ENCODE results near the gene NCKAP1. TPM values are rescaled to one million over a fixed set of nuclear protein-coding genes. Genes with fewer than 3 reads are reported as not detected.
"Not testable (repeated sequence)": the region's sequence is repeated elsewhere in the genome, so short reads cannot be mapped to it uniquely, and the experiment has no call there.

The NCKAP1 gene
- polyA plus RNA-seq, 2 donors = 46.7 to 82.0 TPM

GRCh38 chr2:182980652-182981051 is 57.6 kb downstream of the NCKAP1 start:
- H3K36me3 ChIP-seq (ENCODE audit: control insufficient read depth in 2 of 2, insufficient read depth in 2 of 2, low read length in 1 of 2) = no peaks in the 10 kb centered on the region
- 97% methylated on average over 1 of the region's 1 CpG for WGBS, 2 donors

GRCh38 chr2:182980115-182980514 is 58.1 kb downstream of the NCKAP1 start:
- H3K4me3 ChIP-seq (ENCODE audit: low read depth in 1 of 2, low read length in 2 of 2) = no peak overlapping the region
- no peaks in the 10 kb centered on the region for H3K4me1 ChIP-seq (ENCODE audit: control insufficient read depth in 2 of 2, insufficient read depth in 2 of 2, low read length in 1 of 2)
- H3K27ac ChIP-seq (ENCODE audit: low read depth in 2 of 2, low read length in 1 of 2) = no peak overlapping the region
- H3K9me3 ChIP-seq (ENCODE audit: control insufficient read depth in 2 of 2, insufficient read depth in 1 of 2, low read depth in 1 of 2, low read length in 1 of 2) = no peaks in the 10 kb centered on the region
- no peaks in the 10 kb centered on the region for H3K27me3 ChIP-seq (ENCODE audit: control insufficient read depth in 1 of 2, insufficient read depth in 2 of 2, low read length in 2 of 2)
- no peaks in the 10 kb centered on the region for H3K36me3 ChIP-seq (ENCODE audit: control insufficient read depth in 2 of 2, insufficient read depth in 2 of 2, low read length in 1 of 2)

More at GRCh38 chr2:182980652-182981051, 57.6 kb downstream of the NCKAP1 start:
- Histone ChIP-seq H3K4me1 (ENCODE audit: control insufficient read depth in 2 of 2, insufficient read depth in 2 of 2, low read length in 1 of 2) (no peaks in the 10 kb centered on the region), H3K4me3 (ENCODE audit: low read depth in 1 of 2, low read length in 2 of 2) (no peak overlapping the region), H3K27ac (ENCODE audit: low read depth in 2 of 2, low read length in 1 of 2) (no peak overlapping the region), H3K9me3 (ENCODE audit: control insufficient read depth in 2 of 2, insufficient read depth in 1 of 2, low read depth in 1 of 2, low read length in 1 of 2) (no peaks in the 10 kb centered on the region), H3K27me3 (ENCODE audit: control insufficient read depth in 1 of 2, insufficient read depth in 2 of 2, low read length in 2 of 2) (no peaks in the 10 kb centered on the region)

- 96 to 100% methylated on average over 1 of the region's 1 CpG for WGBS, 2 donors
- H3K27ac ChIP-seq (ENCODE audit: low read depth in 2 of 2, low read length in 1 of 2) = no peak overlapping the region
- no peaks in the 10 kb centered on the region for H3K36me3 ChIP-seq (ENCODE audit: control insufficient read depth in 2 of 2, insufficient read depth in 2 of 2, low read length in 1 of 2)
- H3K9me3 ChIP-seq (ENCODE audit: control insufficient read depth in 2 of 2, insufficient read depth in 1 of 2, low read depth in 1 of 2, low read length in 1 of 2) = no peaks in the 10 kb centered on the region
- H3K4me3 ChIP-seq (ENCODE audit: low read depth in 1 of 2, low read length in 2 of 2) = no peak overlapping the region
- no peaks in the 10 kb centered on the region for H3K27me3 ChIP-seq (ENCODE audit: control insufficient read depth in 1 of 2, insufficient read depth in 2 of 2, low read length in 2 of 2)
- no peaks in the 10 kb centered on the region for H3K4me1 ChIP-seq (ENCODE audit: control insufficient read depth in 2 of 2, insufficient read depth in 2 of 2, low read length in 1 of 2)
Measured at GRCh38 chr2:182977463-182977862, 60.8 kb downstream of the NCKAP1 start.

- no peaks in the 10 kb centered on the region for H3K36me3 ChIP-seq (ENCODE audit: control insufficient read depth in 2 of 2, insufficient read depth in 2 of 2, low read length in 1 of 2)
- H3K9me3 ChIP-seq (ENCODE audit: control insufficient read depth in 2 of 2, insufficient read depth in 1 of 2, low read depth in 1 of 2, low read length in 1 of 2) = no peaks in the 10 kb centered on the region
- H3K4me1 ChIP-seq (ENCODE audit: control insufficient read depth in 2 of 2, insufficient read depth in 2 of 2, low read length in 1 of 2) = no peaks in the 10 kb centered on the region
- 34 to 39% methylated on average over 1 of the region's 1 CpG for WGBS, 2 donors
- no peaks in the 10 kb centered on the region for H3K27me3 ChIP-seq (ENCODE audit: control insufficient read depth in 1 of 2, insufficient read depth in 2 of 2, low read length in 2 of 2)
- no peak overlapping the region for H3K4me3 ChIP-seq (ENCODE audit: low read depth in 1 of 2, low read length in 2 of 2)
- H3K27ac ChIP-seq (ENCODE audit: low read depth in 2 of 2, low read length in 1 of 2) = no peak overlapping the region
Measured at GRCh38 chr2:182973441-182974352, 64.6 kb downstream of the NCKAP1 start.

GRCh38 chr2:182972548-182972942 is 65.7 kb downstream of the NCKAP1 start:
- WGBS, 2 donors = 95 to 97% methylated on average over 3 of the region's 3 CpGs

GRCh38 chr2:182971820-182972547 is 66.3 kb downstream of the NCKAP1 start:
- WGBS, 2 donors = 96 to 99% methylated on average over 3 of the region's 3 CpGs

More at GRCh38 chr2:182972548-182972942, 65.7 kb downstream of the NCKAP1 start:
- Histone ChIP-seq H3K9me3 (ENCODE audit: control insufficient read depth in 2 of 2, insufficient read depth in 1 of 2, low read depth in 1 of 2, low read length in 1 of 2) (no peaks in the 10 kb centered on the region), H3K36me3 (ENCODE audit: control insufficient read depth in 2 of 2, insufficient read depth in 2 of 2, low read length in 1 of 2) (peaks cover 0 to 4% of the 10 kb centered on the region in 2 donors), H3K4me3 (ENCODE audit: low read depth in 1 of 2, low read length in 2 of 2) (no peak overlapping the region), H3K4me1 (ENCODE audit: control insufficient read depth in 2 of 2, insufficient read depth in 2 of 2, low read length in 1 of 2) (no peaks in the 10 kb centered on the region), H3K27ac (ENCODE audit: low read depth in 2 of 2, low read length in 1 of 2) (no peak overlapping the region), H3K27me3 (ENCODE audit: control insufficient read depth in 1 of 2, insufficient read depth in 2 of 2, low read length in 2 of 2) (no peaks in the 10 kb centered on the region)

GRCh38 chr2:182970486-182970885 is 67.8 kb downstream of the NCKAP1 start:
- H3K36me3 ChIP-seq (ENCODE audit: control insufficient read depth in 2 of 2, insufficient read depth in 2 of 2, low read length in 1 of 2) = peaks cover 0 to 4% of the 10 kb centered on the region in 2 donors
- no peak overlapping the region for H3K4me3 ChIP-seq (ENCODE audit: low read depth in 1 of 2, low read length in 2 of 2)
- H3K4me1 ChIP-seq (ENCODE audit: control insufficient read depth in 2 of 2, insufficient read depth in 2 of 2, low read length in 1 of 2) = no peaks in the 10 kb centered on the region
- H3K27ac ChIP-seq (ENCODE audit: low read depth in 2 of 2, low read length in 1 of 2) = no peak overlapping the region
- H3K9me3 ChIP-seq (ENCODE audit: control insufficient read depth in 2 of 2, insufficient read depth in 1 of 2, low read depth in 1 of 2, low read length in 1 of 2) = no peaks in the 10 kb centered on the region
- WGBS, 2 donors = 94 to 97% methylated on average over 1 of the region's 1 CpG
- no peaks in the 10 kb centered on the region for H3K27me3 ChIP-seq (ENCODE audit: control insufficient read depth in 1 of 2, insufficient read depth in 2 of 2, low read length in 2 of 2)

More at GRCh38 chr2:182971820-182972547, 66.3 kb downstream of the NCKAP1 start:
- H3K27ac ChIP-seq (ENCODE audit: low read depth in 2 of 2, low read length in 1 of 2) = no peak overlapping the region
- H3K36me3 ChIP-seq (ENCODE audit: control insufficient read depth in 2 of 2, insufficient read depth in 2 of 2, low read length in 1 of 2) = peaks cover 0 to 4% of the 10 kb centered on the region in 2 donors
- H3K27me3 ChIP-seq (ENCODE audit: control insufficient read depth in 1 of 2, insufficient read depth in 2 of 2, low read length in 2 of 2) = no peaks in the 10 kb centered on the region
- H3K9me3 ChIP-seq (ENCODE audit: control insufficient read depth in 2 of 2, insufficient read depth in 1 of 2, low read depth in 1 of 2, low read length in 1 of 2) = no peaks in the 10 kb centered on the region
- no peaks in the 10 kb centered on the region for H3K4me1 ChIP-seq (ENCODE audit: control insufficient read depth in 2 of 2, insufficient read depth in 2 of 2, low read length in 1 of 2)
- H3K4me3 ChIP-seq (ENCODE audit: low read depth in 1 of 2, low read length in 2 of 2) = no peak overlapping the region

- no peak overlapping the region for H3K27ac ChIP-seq (ENCODE audit: low read depth in 2 of 2, low read length in 1 of 2)
Measured at GRCh38 chr2:182968493-182968892, 69.8 kb downstream of the NCKAP1 start.

GRCh38 chr2:182966356-182966755 is 71.9 kb downstream of the NCKAP1 start:
- H3K27me3 ChIP-seq (ENCODE audit: control insufficient read depth in 1 of 2, insufficient read depth in 2 of 2, low read length in 2 of 2); H3K4me1 ChIP-seq (ENCODE audit: control insufficient read depth in 2 of 2, insufficient read depth in 2 of 2, low read length in 1 of 2); H3K9me3 ChIP-seq (ENCODE audit: control insufficient read depth in 2 of 2, insufficient read depth in 1 of 2, low read depth in 1 of 2, low read length in 1 of 2); H3K27ac ChIP-seq (ENCODE audit: low read depth in 2 of 2, low read length in 1 of 2); H3K36me3 ChIP-seq (ENCODE audit: control insufficient read depth in 2 of 2, insufficient read depth in 2 of 2, low read length in 1 of 2); H3K4me3 ChIP-seq (ENCODE audit: low read depth in 1 of 2, low read length in 2 of 2): not testable (repeated sequence)
- 95 to 98% methylated on average over 8 of the region's 8 CpGs for WGBS, 2 donors

More at GRCh38 chr2:182968493-182968892, 69.8 kb downstream of the NCKAP1 start:
- no peaks in the 10 kb centered on the region for H3K4me1 ChIP-seq (ENCODE audit: control insufficient read depth in 2 of 2, insufficient read depth in 2 of 2, low read length in 1 of 2)
- peaks cover 0 to 4% of the 10 kb centered on the region in 2 donors for H3K36me3 ChIP-seq (ENCODE audit: control insufficient read depth in 2 of 2, insufficient read depth in 2 of 2, low read length in 1 of 2)
- H3K27me3 ChIP-seq (ENCODE audit: control insufficient read depth in 1 of 2, insufficient read depth in 2 of 2, low read length in 2 of 2) = no peaks in the 10 kb centered on the region
- no peak overlapping the region for H3K4me3 ChIP-seq (ENCODE audit: low read depth in 1 of 2, low read length in 2 of 2)
- no peaks in the 10 kb centered on the region for H3K9me3 ChIP-seq (ENCODE audit: control insufficient read depth in 2 of 2, insufficient read depth in 1 of 2, low read depth in 1 of 2, low read length in 1 of 2)
